Central memory CD4-positive, alpha-beta T cell (primary cell): ENCODE data around the gene ASAP2.

ENCODE experiments used
- DNase-seq: peaks from one replicate; pipeline ENCODE4 v3.0.0; 2022

The ASAP2 gene

GRCh38 chr2:9445089-9445488 is 238.5 kb downstream of the ASAP2 start:
- DNase-seq: no peak

DNA sequence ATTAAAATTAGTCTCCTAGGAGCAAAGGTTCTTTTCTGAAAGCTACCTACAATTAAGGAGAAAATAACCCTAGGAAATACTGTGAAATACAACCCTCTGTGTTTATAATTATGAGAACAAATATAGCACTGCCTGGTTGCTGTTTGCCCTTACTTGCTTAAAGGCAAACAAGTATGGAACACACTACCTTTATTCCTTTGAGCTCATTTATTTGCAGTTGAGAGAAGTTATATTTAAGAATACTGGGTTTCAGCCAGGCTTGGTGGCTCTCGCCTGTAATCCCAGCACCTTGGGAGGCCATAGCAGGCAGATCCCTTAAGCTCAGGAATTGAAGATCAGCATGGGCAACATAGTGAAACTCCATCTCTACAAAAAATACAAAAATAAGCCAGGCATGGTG is 244.6 kb downstream of the ASAP2 start:
- DNase-seq: no peak
